PC-3 (cell line): Measurements from ENCODE around the gene QRSL1.

Experiments used
- CTCF ChIP-seq: fragments of 300-600 bp; sonication (generic); conservative IDR thresholded peaks from 2 replicates; pipeline ENCODE4 v1.5.1; 2017; ENCODE audit warnings: antibody characterized with exemption, low read depth, mild to moderate bottlenecking, low read length
- EZH2phosphoT487 ChIP-seq: fragments of 300-600 bp; sonication (generic); IDR thresholded peaks from 2 replicates; pipeline ENCODE4 v1.6.1; 2018; ENCODE audit warnings: mild to moderate bottlenecking, antibody characterized with exemption, low read length, borderline replicate concordance

DNA sequence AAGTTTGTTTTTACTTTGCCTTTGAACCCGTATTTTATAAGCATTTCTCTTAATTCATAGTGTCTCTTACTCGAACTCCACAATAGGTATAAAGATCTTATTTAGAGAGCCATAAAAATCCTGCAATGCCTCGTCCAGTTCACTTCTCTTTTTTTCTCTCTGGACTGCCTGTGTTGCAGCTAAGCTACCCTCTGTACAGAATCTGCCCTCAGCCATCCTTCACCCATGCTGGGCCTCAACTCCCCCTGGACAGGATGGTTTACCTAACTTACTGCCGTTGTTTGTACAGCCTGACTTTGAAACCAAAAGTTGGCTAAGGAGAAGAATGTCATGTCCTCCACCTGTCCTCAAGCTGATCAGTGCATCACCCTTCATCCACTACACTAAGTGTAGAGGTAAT is 10.4 kb downstream of the QRSL1 start:
- TF ChIP-seq CTCF (no peak), EZH2phosphoT487 (no peak)
